Smooth muscle cell (in vitro differentiated cells): ENCODE results near the gene FN1. TPM values are rescaled to one million over a fixed set of nuclear protein-coding genes. Genes with fewer than 3 reads are reported as not detected.
"Not testable (repeated sequence)": the region's sequence is repeated elsewhere in the genome, so short reads cannot be mapped to it uniquely, and the experiment has no call there.

Experiments used
- DNase-seq: peaks from one replicate; lab custom pipeline; 2025; ENCODE audit not compliant: unreplicated experiment; lab: John Stamatoyannopoulos, UW
- H2AFZ ChIP-seq: fragments of 200-600 bp; sonication (generic); 2 replicates; pipeline ENCODE4 v1.6.0; 2016; ENCODE audit warnings: antibody characterized with exemption, low read depth, mild to moderate bottlenecking
- H3F3A ChIP-seq: fragments of 200-600 bp; sonication (generic); 2 replicates; pipeline ENCODE4 v1.6.0; 2017; ENCODE audit warnings: antibody characterized with exemption, low read depth
- H3K27ac ChIP-seq: fragments of 200-600 bp; sonication (generic); 2 replicates; pipeline ENCODE4 v1.5.1; 2016; ENCODE audit warnings: low read depth, mild to moderate bottlenecking
- H3K27me3 ChIP-seq: fragments of 200-600 bp; sonication (generic); 2 replicates; pipeline ENCODE4 v1.6.1; 2016; ENCODE audit warnings: low read depth, mild to moderate bottlenecking
- H3K36me3 ChIP-seq: fragments of 200-600 bp; sonication (generic); 2 replicates; pipeline ENCODE4 v1.5.1; 2016; ENCODE audit warnings: low read depth
- H3K4me1 ChIP-seq: fragments of 200-600 bp; sonication (generic); 2 replicates; pipeline ENCODE4 v1.5.1; 2016; ENCODE audit warnings: low read depth
- H3K4me2 ChIP-seq: fragments of 200-600 bp; sonication (generic); 2 replicates; pipeline ENCODE4 v1.6.0; 2016; ENCODE audit warnings: mild to moderate bottlenecking
- H3K4me3 ChIP-seq: fragments of 200-600 bp; sonication (generic); 2 replicates; pipeline ENCODE4 v1.5.1; 2016; ENCODE audit warnings: mild to moderate bottlenecking
- H3K79me2 ChIP-seq: fragments of 200-600 bp; sonication (generic); 2 replicates; pipeline ENCODE4 v1.6.0; 2016; ENCODE audit warnings: low read depth, mild to moderate bottlenecking
- H3K9ac ChIP-seq: fragments of 200-600 bp; sonication (generic); 2 replicates; pipeline ENCODE4 v1.6.0; 2016; ENCODE audit warnings: low read depth
- H3K9me3 ChIP-seq: fragments of 200-600 bp; sonication (generic); replicated peaks from 2 replicates; pipeline ENCODE4 v1.5.1; 2016; ENCODE audit warnings: low read depth
- H4K20me1 ChIP-seq: fragments of 200-600 bp; sonication (generic); 2 replicates; pipeline ENCODE4 v1.6.0; 2016; ENCODE audit warnings: low read depth
- CTCF ChIP-seq: fragments of 200-600 bp; sonication (generic); IDR thresholded peaks from 2 replicates; pipeline ENCODE4 v1.5.1; 2017; ENCODE audit warnings: borderline replicate concordance, mild to moderate bottlenecking, antibody characterized with exemption; ENCODE audit not compliant: insufficient read depth, poor library complexity, severe bottlenecking
- WGBS: methylation state at CpG from one replicate; pipeline ENCODE4 v1.1.7; 2016; ENCODE audit warnings: low lambda C conversion rate; 5-methylcytosine and 5-hydroxymethylcytosine counted together
- polyA plus RNA-seq: library from polyadenylated mRNA; unstranded; fragments of >200 nt; fragmentation: Nextera tagmentation; extraction: Ambion mirVana; gene quantifications from 2 replicates; pipeline ENCODE4 v1.2.1, GENCODE V29; 2016
- total RNA-seq: library from RNA; depleted of rRNA; stranded (reverse); fragments of >200 nt; gene quantifications from 2 replicates; pipeline ENCODE4 v1.2.3, GENCODE V29; 2014

Gene FN1
- total and polyA plus RNA-seq, 2 experiments from 2014 or later, result 10,917 to 21,295 TPM

- Histone ChIP-seq H3K9ac (no peak overlapping the region), H3K4me1 (no peaks in the 10 kb centered on the region), H3K27ac (peak overlapping the region; percentile 86), H3K4me3 (no peak overlapping the region), H2AFZ (no peak overlapping the region), H3K9me3 (no peaks in the 10 kb centered on the region), H4K20me1 (peaks cover 100% of the 10 kb centered on the region), H3K36me3 (peaks cover 47% of the 10 kb centered on the region), H3K4me2 (no peak overlapping the region), H3F3A (peaks cover 93% of the 10 kb centered on the region), H3K27me3 (no peaks in the 10 kb centered on the region), H3K79me2 (peaks cover 10% of the 10 kb centered on the region)
- DNase-seq, result no peak
- 72% methylated on average over 18 of the region's 18 CpGs for WGBS
- TF ChIP-seq CTCF, result no peak
Observed at GRCh38 chr2:215409331-215410127, 26.3 kb downstream of the FN1 start.

DNA sequence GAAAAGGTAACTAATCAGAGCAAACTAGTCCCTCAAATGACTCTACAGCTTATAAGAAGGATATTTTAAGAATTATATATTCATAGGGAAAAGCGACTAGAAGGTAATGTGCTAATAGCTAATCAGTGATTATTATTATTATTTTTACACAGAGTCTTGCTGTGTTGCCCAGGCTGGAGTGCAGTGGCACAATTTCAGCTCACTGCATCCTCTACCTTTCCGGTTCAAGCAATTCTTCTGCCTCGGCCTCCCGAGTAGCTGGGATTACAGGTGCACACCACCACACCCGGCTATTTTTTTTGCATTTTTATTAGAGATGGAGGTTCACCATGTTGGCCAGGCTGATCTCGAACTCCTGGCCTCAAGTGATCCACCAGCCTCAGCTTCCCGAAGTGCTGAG, 27.4 kb downstream of the FN1 start:
- peaks cover 100% of the 10 kb centered on the region for H4K20me1 ChIP-seq
- not testable (repeated sequence) for H3K79me2 ChIP-seq, H3K4me1 ChIP-seq, H3K4me2 ChIP-seq, DNase-seq, H3K9ac ChIP-seq, H3K27me3 ChIP-seq, H3K9me3 ChIP-seq, H3K4me3 ChIP-seq, H2AFZ ChIP-seq
- 87% methylated on average over 7 of the region's 7 CpGs for WGBS
- H3F3A ChIP-seq, result peaks cover 92% of the 10 kb centered on the region
- peaks cover 46% of the 10 kb centered on the region for H3K36me3 ChIP-seq
- H3K27ac ChIP-seq, result peak overlapping the region; percentile 86

GRCh38 chr2:215407590-215408264, 28.1 kb downstream of the FN1 start:
- DNase-seq, result no peak
- H3K9ac ChIP-seq, result no peak overlapping the region
- no peak overlapping the region for H2AFZ ChIP-seq
- H3K9me3 ChIP-seq, result no peaks in the 10 kb centered on the region
- no peaks in the 10 kb centered on the region for H3K79me2 ChIP-seq
- WGBS, result 68% methylated on average over 10 of the region's 10 CpGs
- H3K4me2 ChIP-seq, result peak overlapping the region; percentile 6
- H3K27me3 ChIP-seq, result no peaks in the 10 kb centered on the region
- no peak for TF ChIP-seq CTCF
- peak overlapping the region; percentile 86 for H3K27ac ChIP-seq
- peaks cover 92% of the 10 kb centered on the region for H3F3A ChIP-seq
- peaks cover 46% of the 10 kb centered on the region for H3K36me3 ChIP-seq
- H3K4me1 ChIP-seq, result no peaks in the 10 kb centered on the region
- no peak overlapping the region for H3K4me3 ChIP-seq
- H4K20me1 ChIP-seq, result peaks cover 100% of the 10 kb centered on the region

DNA sequence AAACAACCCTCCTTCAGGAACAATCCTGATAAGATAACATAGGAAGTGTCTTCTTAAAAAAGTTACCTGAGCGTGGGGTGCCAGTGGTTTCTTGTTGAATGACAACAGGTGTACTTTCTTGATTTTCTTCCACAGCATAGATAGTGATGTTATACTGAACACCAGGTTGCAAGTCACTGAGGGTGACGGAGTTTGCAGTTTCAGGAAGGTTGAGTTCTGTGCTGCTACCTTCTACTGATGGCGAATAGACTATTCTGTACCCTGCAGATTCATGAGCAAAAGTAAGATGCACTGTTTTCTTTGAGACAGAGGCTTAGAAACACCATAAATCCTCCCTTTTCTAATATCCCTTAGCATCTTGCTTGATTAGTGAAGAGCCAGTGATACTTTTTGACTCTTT, 28.8 kb downstream of the FN1 start:
- Histone ChIP-seq H3K79me2 (no peaks in the 10 kb centered on the region), H3K4me2 (peak overlapping the region; percentile 6), H3K4me3 (no peak overlapping the region), H3K9ac (no peak overlapping the region), H3K36me3 (peaks cover 51% of the 10 kb centered on the region), H3K27me3 (no peaks in the 10 kb centered on the region), H3F3A (peaks cover 92% of the 10 kb centered on the region), H3K4me1 (no peaks in the 10 kb centered on the region), H4K20me1 (peaks cover 100% of the 10 kb centered on the region), H2AFZ (no peak overlapping the region), H3K9me3 (no peaks in the 10 kb centered on the region), H3K27ac (peak overlapping the region; percentile 86)
- 99% methylated on average over 3 of the region's 3 CpGs for WGBS
- TF ChIP-seq CTCF, result no peak
- DNase-seq, result no peak
